A549 (cell line): ENCODE results near the gene PDE4D. TPM values are rescaled to one million over a fixed set of nuclear protein-coding genes. Genes with fewer than 3 reads are reported as not detected.

ENCODE experiments used
- ATAC-seq, 2 experiments: fragments of 200-7000 bp in 1 of 2; fragments of >200 bp in 1 of 2; cut with Nextera tagmentation in 1 of 2; cut with Tn5 transposase in 1 of 2; 3 replicates each; pipeline versions ENCODE4 v1.8.0 to v1.9.1; 2018 to 2020; ENCODE audit warnings: mild to moderate bottlenecking in 1 of 2, moderate library complexity in 1 of 2
- CTCF ChIA-PET: fragments of 300-600 bp; sonication (Branson Sonifier 250); formaldehyde crosslinking; extraction: SDS; loops from one replicate; lab custom pipeline; 2021; ENCODE audit warnings: antibody characterized with exemption, inconsistent platforms; lab: Yijun Ruan, JAX
- POLR2A ChIA-PET: fragments of 350-600 bp; formaldehyde crosslinking; extraction: SDS; loops from one replicate; lab custom pipeline; 2021; ENCODE audit warnings: antibody characterized with exemption, inconsistent platforms; lab: Yijun Ruan, JAX
- DNase-seq, 2 experiments: peaks; one replicate each; pipeline versions ENCODE4 v3.0.0 to v3.0.0-alpha.2; 2011 to 2016; ENCODE audit warnings: low read depth in 1 of 2, low spot score in 1 of 2
- FAIRE-seq: peaks from 2 replicates; lab custom pipeline; 2011; peaks lifted over from hg19 to GRCh38; lab: Jason Lieb, UNC
- H3K27ac ChIP-seq, 2 experiments: fragments of >200 bp; sonication (Bioruptor Twin); formaldehyde crosslinking; 3 replicates each; pipeline ENCODE4 v1.5.1; 2016 to 2017
- H3K4me1 ChIP-seq: fragments of >200 bp; sonication (Bioruptor Twin); formaldehyde crosslinking; 3 replicates; pipeline ENCODE4 v1.6.1; 2016
- H3K4me2 ChIP-seq: fragments of >200 bp; sonication (Bioruptor Twin); formaldehyde crosslinking; 3 replicates; pipeline ENCODE4 v1.6.1; 2016
- H3K4me3 ChIP-seq: fragments of >200 bp; sonication (Bioruptor Twin); formaldehyde crosslinking; 3 replicates; pipeline ENCODE4 v1.5.1; 2016
- H3K9me3 ChIP-seq: fragments of >200 bp; sonication (Bioruptor Twin); formaldehyde crosslinking; 3 replicates; pipeline ENCODE4 v1.6.1; 2016
- BHLHE40 ChIP-seq: IDR thresholded peaks from 2 replicates; pipeline ENCODE4 v1.6.1; 2012; ENCODE audit warnings: low read depth, low read length, inconsistent platforms
- CHD2 ChIP-seq: fragments of 150-350 bp; IDR thresholded peaks from 2 replicates; pipeline ENCODE4 v1.6.1; 2014; ENCODE audit warnings: low read length; ENCODE audit not compliant: partially characterized antibody
- CHD4 ChIP-seq: fragments of 200-600 bp; sonication (generic); IDR thresholded peaks from 2 replicates; pipeline ENCODE4 v1.6.1; 2016; ENCODE audit warnings: antibody characterized with exemption, mild to moderate bottlenecking, borderline replicate concordance
- EP300 ChIP-seq, 2 experiments: fragments of >200 bp; sonication (Bioruptor Twin); formaldehyde crosslinking; IDR thresholded peaks; 2 replicates in 1 of 2; 3 replicates in 1 of 2; pipeline ENCODE4 v1.6.1; 2016 to 2017
- HDAC2 ChIP-seq: fragments of 200-600 bp; sonication (generic); IDR thresholded peaks from 2 replicates; pipeline ENCODE4 v1.6.1; 2016
- HOXA7 ChIP-seq: fragments of 250-450 bp; sonication (Bioruptor Pico); IDR thresholded peaks from 2 replicates; pipeline ENCODE4 v1.5.0; 2020; ENCODE audit warnings: mild to moderate bottlenecking, moderate library complexity
- JUN ChIP-seq, 2 experiments: fragments of >200 bp; sonication (Bioruptor Twin); formaldehyde crosslinking; IDR thresholded peaks; 2 replicates in 1 of 2; 3 replicates in 1 of 2; pipeline ENCODE4 v1.6.1; 2016 to 2017
- MAFK ChIP-seq: fragments of 450-650 bp; IDR thresholded peaks from 2 replicates; pipeline ENCODE4 v1.6.1; 2014; ENCODE audit not compliant: partially characterized antibody
- NPAS2 ChIP-seq: fragments of 250-450 bp; sonication (Bioruptor Pico); IDR thresholded peaks from 2 replicates; pipeline ENCODE4 v1.8.0; 2022; ENCODE audit warnings: mild to moderate bottlenecking, moderate library complexity, borderline replicate concordance
- NR3C1 ChIP-seq: fragments of >200 bp; sonication (Bioruptor Twin); formaldehyde crosslinking; IDR thresholded peaks from 3 replicates; pipeline ENCODE4 v1.6.1; 2017
- POLR2A ChIP-seq: IDR thresholded peaks from 2 replicates; pipeline ENCODE4 v1.6.1; 2012; ENCODE audit warnings: mild to moderate bottlenecking, low read length
- POLR2AphosphoS2 ChIP-seq: conservative IDR thresholded peaks from 2 replicates; pipeline ENCODE4 v1.6.1; 2012; ENCODE audit warnings: low read length, improper control_type of control experiment, inconsistent platforms
- RAD21 ChIP-seq, 2 experiments: fragments of >200 bp in 1 of 2; sonication (Bioruptor Twin) in 1 of 2; formaldehyde crosslinking in 1 of 2; IDR thresholded peaks in 1 of 2; conservative IDR thresholded peaks in 1 of 2; 2 replicates in 1 of 2; 3 replicates in 1 of 2; pipeline ENCODE4 v1.6.1; 2012 to 2018; ENCODE audit warnings: inconsistent platforms in 1 of 2
- RFX5 ChIP-seq: fragments of 450-650 bp; IDR thresholded peaks from 2 replicates; pipeline ENCODE4 v1.7.1; 2014; ENCODE audit warnings: antibody characterized with exemption, mild to moderate bottlenecking, moderate library complexity
- SMC3 ChIP-seq: fragments of >200 bp; sonication (Bioruptor Twin); formaldehyde crosslinking; IDR thresholded peaks from 3 replicates; pipeline ENCODE4 v1.6.1; 2018; ENCODE audit warnings: inconsistent platforms
- SREBF2 ChIP-seq: fragments of 450-650 bp; IDR thresholded peaks from 2 replicates; pipeline ENCODE4 v1.6.1; 2014; ENCODE audit warnings: mild to moderate bottlenecking, moderate library complexity
- TP53 ChIP-seq: fragments of 250-450 bp; sonication (Bioruptor Pico); IDR thresholded peaks from 2 replicates; pipeline ENCODE4 v1.5.0; 2021; ENCODE audit warnings: mild to moderate bottlenecking, moderate library complexity
- ZFP36 ChIP-seq: fragments of 450-650 bp; IDR thresholded peaks from 2 replicates; pipeline ENCODE4 v1.6.1; 2014; ENCODE audit warnings: borderline replicate concordance; ENCODE audit not compliant: partially characterized antibody
- WGBS: methylation state at CpG from one replicate; pipeline ENCODE4 v1.1.6; 2017; ENCODE audit errors: missing lambda C conversion rate; 5-methylcytosine and 5-hydroxymethylcytosine counted together
- polyA plus RNA-seq, 4 experiments: library from polyadenylated mRNA; depleted of rRNA in 3 of 4; stranded (reverse); fragments of >200 nt; fragmentation: RNase III in 1 of 4; extraction: RNeasy Plus Mini Kit Qiagen cat#74134 plus additional on column Dnase treatment in 1 of 4; gene quantifications; 2 replicates in 3 of 4; 3 replicates in 1 of 4; pipeline ENCODE4 v1.2.3, GENCODE V29; 2011 to 2017
- TF ChIP-seq, protein P1 (sequence below): fragments of >200 bp; sonication (Bioruptor Twin); formaldehyde crosslinking; IDR thresholded peaks from 3 replicates; pipeline ENCODE4 v1.5.1; 2016
- TF ChIP-seq, protein P2 (sequence below): fragments of 250-450 bp; sonication (Bioruptor Pico); IDR thresholded peaks from 2 replicates; pipeline ENCODE4 v1.5.0; 2020; ENCODE audit warnings: low read depth, mild to moderate bottlenecking, moderate library complexity
- TF ChIP-seq, protein P3 (sequence below): fragments of 200-600 bp; sonication (generic); IDR thresholded peaks from 2 replicates; pipeline ENCODE4 v1.6.1; 2016; ENCODE audit warnings: antibody characterized with exemption, mild to moderate bottlenecking, moderate library complexity

Gene PDE4D
- polyA plus RNA-seq, 2 of the 4 experiments (the other 2 are of a cell fraction): 74.0 to 213 TPM

DNA sequence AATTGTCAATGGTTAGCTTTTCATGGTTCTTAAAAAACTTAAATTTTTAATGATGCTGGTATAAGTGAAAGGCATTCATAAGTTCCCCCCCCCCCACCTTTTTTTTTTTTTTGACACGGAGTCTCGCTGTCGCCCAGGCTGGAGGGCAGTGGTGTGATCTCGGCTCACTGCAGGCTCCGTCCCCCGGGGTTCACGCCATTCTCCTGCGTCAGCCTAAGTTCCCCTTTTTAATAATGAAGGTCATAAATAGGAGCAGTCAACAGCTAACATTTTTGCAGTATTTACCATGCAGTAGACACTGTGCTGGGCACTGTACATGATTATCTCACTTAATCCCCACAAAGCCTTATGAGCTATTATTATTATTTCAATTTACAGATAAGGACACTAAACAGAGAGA, 556.3 kb downstream of the PDE4D start:
- 0 out of 6 replicates have a peak overlapping the region, but pooled peaks of 1 of the 2 experiments have one; percentile 3 for H3K27ac ChIP-seq
- no peaks in the 10 kb centered on the region for H3K9me3 ChIP-seq
- 88% methylated on average over 7 of the region's 8 CpGs for WGBS
- no peak overlapping the region for H3K4me3 ChIP-seq
- ChIA-PET POLR2A (interaction anchor here (0.7 to 1.0 kb wide), 2 partner anchors 20 to 61 kb away, joined by 3 read pairs; no protein-coding TSS in a partner anchor), CTCF (interaction anchor here (0.8 to 1.6 kb wide), 3 partner anchors 11 to 31 kb away, joined by 3 to 4 read pairs (median 3); no protein-coding TSS in a partner anchor)
- peaks cover 61% of the 10 kb centered on the region for H3K4me1 ChIP-seq
- TF ChIP-seq MAFK (no peak), POLR2AphosphoS2 (0 out of 2 replicates have a peak, but pooled peaks have one; percentile 20)
- ATAC-seq: no peak; a peak in 1 of 6 replicates
- DNase-seq: no peak
- no peak for FAIRE-seq
- H3K4me2 ChIP-seq: no peak overlapping the region

- Histone ChIP-seq H3K4me3 (no peak overlapping the region), H3K9me3 (no peaks in the 10 kb centered on the region), H3K4me2 (no peak overlapping the region), H3K4me1 (peaks cover 69% of the 10 kb centered on the region), H3K27ac (peak overlapping the region in 1 of 2 experiments; percentile 32; a peak in 1 of 6 replicates)
- no peak for FAIRE-seq
- ChIA-PET CTCF (interaction anchor here (1.1 to 3.7 kb wide), 11 partner anchors 8 to 152 kb away, joined by 3 to 13 read pairs (median 4); no protein-coding TSS in a partner anchor), POLR2A (no interaction called here)
- no peak for ATAC-seq
- TF ChIP-seq SMC3 (peak; percentile 28; the same call in 1 of the 3 replicates), RAD21 (conservative IDR thresholded peaks at IDR 0.05 in 1 of 2, IDR thresholded peaks at IDR 0.05 in 1 of 2) (peak in 1 of 2 experiments; percentile 24; a peak in 2 of 5 replicates), RFX5 (no peak)
- TF ChIP-seq, protein P1, sequence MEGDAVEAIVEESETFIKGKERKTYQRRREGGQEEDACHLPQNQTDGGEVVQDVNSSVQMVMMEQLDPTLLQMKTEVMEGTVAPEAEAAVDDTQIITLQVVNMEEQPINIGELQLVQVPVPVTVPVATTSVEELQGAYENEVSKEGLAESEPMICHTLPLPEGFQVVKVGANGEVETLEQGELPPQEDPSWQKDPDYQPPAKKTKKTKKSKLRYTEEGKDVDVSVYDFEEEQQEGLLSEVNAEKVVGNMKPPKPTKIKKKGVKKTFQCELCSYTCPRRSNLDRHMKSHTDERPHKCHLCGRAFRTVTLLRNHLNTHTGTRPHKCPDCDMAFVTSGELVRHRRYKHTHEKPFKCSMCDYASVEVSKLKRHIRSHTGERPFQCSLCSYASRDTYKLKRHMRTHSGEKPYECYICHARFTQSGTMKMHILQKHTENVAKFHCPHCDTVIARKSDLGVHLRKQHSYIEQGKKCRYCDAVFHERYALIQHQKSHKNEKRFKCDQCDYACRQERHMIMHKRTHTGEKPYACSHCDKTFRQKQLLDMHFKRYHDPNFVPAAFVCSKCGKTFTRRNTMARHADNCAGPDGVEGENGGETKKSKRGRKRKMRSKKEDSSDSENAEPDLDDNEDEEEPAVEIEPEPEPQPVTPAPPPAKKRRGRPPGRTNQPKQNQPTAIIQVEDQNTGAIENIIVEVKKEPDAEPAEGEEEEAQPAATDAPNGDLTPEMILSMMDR: peak; percentile 33
- no peak for DNase-seq
- WGBS: 89% methylated on average over 1 of the region's 1 CpG
Observed at GRCh38 chr5:59335544-59335943, 558.0 kb downstream of the PDE4D start.

DNA sequence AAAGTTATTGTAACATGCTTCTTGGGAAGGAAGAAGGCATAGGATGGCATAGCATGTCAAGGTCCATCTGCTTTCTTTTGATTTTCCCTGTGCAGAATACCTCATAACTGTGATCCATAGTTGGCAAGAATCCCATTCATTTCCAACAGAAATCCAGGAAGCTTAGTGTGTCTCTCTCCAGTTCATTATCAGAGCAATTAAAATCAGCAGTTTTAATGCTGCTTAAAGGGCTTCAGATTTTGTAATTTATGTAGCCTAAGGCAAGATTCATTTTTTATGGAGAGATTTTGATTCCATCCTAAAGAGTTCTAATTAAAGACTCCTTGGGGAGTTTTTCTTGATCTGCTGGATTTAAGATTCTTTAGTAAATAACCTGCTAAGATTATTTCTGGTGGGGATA, 560.1 kb downstream of the PDE4D start:
- TF ChIP-seq EP300 (IDR thresholded peaks at IDR 0.05): no peak
- TF ChIP-seq BHLHE40: no peak
- TF ChIP-seq, protein P2, sequence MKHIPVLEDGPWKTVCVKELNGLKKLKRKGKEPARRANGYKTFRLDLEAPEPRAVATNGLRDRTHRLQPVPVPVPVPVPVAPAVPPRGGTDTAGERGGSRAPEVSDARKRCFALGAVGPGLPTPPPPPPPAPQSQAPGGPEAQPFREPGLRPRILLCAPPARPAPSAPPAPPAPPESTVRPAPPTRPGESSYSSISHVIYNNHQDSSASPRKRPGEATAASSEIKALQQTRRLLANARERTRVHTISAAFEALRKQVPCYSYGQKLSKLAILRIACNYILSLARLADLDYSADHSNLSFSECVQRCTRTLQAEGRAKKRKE (CRISPR knock-in tag): no peak
- TF ChIP-seq, protein P3, sequence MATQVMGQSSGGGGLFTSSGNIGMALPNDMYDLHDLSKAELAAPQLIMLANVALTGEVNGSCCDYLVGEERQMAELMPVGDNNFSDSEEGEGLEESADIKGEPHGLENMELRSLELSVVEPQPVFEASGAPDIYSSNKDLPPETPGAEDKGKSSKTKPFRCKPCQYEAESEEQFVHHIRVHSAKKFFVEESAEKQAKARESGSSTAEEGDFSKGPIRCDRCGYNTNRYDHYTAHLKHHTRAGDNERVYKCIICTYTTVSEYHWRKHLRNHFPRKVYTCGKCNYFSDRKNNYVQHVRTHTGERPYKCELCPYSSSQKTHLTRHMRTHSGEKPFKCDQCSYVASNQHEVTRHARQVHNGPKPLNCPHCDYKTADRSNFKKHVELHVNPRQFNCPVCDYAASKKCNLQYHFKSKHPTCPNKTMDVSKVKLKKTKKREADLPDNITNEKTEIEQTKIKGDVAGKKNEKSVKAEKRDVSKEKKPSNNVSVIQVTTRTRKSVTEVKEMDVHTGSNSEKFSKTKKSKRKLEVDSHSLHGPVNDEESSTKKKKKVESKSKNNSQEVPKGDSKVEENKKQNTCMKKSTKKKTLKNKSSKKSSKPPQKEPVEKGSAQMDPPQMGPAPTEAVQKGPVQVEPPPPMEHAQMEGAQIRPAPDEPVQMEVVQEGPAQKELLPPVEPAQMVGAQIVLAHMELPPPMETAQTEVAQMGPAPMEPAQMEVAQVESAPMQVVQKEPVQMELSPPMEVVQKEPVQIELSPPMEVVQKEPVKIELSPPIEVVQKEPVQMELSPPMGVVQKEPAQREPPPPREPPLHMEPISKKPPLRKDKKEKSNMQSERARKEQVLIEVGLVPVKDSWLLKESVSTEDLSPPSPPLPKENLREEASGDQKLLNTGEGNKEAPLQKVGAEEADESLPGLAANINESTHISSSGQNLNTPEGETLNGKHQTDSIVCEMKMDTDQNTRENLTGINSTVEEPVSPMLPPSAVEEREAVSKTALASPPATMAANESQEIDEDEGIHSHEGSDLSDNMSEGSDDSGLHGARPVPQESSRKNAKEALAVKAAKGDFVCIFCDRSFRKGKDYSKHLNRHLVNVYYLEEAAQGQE: no peak
- TF ChIP-seq CHD4: no peak
- TF ChIP-seq NPAS2 (CRISPR knock-in tag): no peak
- no peak for TF ChIP-seq HOXA7
- no peak for TF ChIP-seq SREBF2
- no peak for TF ChIP-seq NR3C1
- TF ChIP-seq HDAC2: no peak
- TF ChIP-seq ZFP36: no peak
- TF ChIP-seq POLR2A: no peak
- TF ChIP-seq JUN (IDR thresholded peaks at IDR 0.05): no peak
- TF ChIP-seq CHD2: no peak
- no peak for TF ChIP-seq TP53 (CRISPR knock-in tag)
- CTCF ChIA-PET: interaction anchor here (3.7 kb wide), 1 partner anchor 145 kb away, joined by 13 read pairs; no protein-coding TSS in a partner anchor
- Histone ChIP-seq H3K4me2 (peak overlapping the region; percentile 8; the same call in 1 of the 3 replicates), H3K27ac (peak overlapping the region in 1 of 2 experiments; percentile 49; a peak in 2 of 6 replicates), H3K4me1 (peaks cover 77% of the 10 kb centered on the region), H3K4me3 (no peak overlapping the region), H3K9me3 (no peaks in the 10 kb centered on the region)
- no peak for DNase-seq
- FAIRE-seq: no peak
- POLR2A ChIA-PET: no interaction called here
- ATAC-seq: no peak
